GM21423 (cell line): ENCODE results near the gene ROCK2.

Experiments used
- ATAC-seq: cut with Tn5 transposase; IDR thresholded peaks from one replicate; pipeline ENCODE4 v1.9.1; 2021; ENCODE audit warnings: mild to moderate bottlenecking, moderate library complexity; ENCODE audit not compliant: unreplicated experiment

Gene ROCK2

GRCh38 chr2:11131166-11131920 is 213.1 kb downstream of the ROCK2 start:
- ATAC-seq: no peak
